K562 (cell line): ENCODE data around the gene PLAAT3. TPM values are rescaled to one million over a fixed set of nuclear protein-coding genes. Genes with fewer than 3 reads are reported as not detected.
"Not testable (repeated sequence)": the region's sequence is repeated elsewhere in the genome, so short reads cannot be mapped to it uniquely, and the experiment has no call there.

Experiments
- DDX20 ChIP-seq: fragments of 450-650 bp; IDR thresholded peaks from 2 replicates; pipeline ENCODE4 v1.6.1; 2016; ENCODE audit warnings: missing genetic modification characterization, low read depth, mild to moderate bottlenecking, missing compliant biosample characterization, moderate library complexity
- DMBX1 ChIP-seq: fragments of 250-450 bp; sonication (Bioruptor Pico); IDR thresholded peaks from 2 replicates; pipeline ENCODE4 v1.8.0; 2022; ENCODE audit warnings: inconsistent platforms, mild to moderate bottlenecking, moderate library complexity, borderline replicate concordance
- ERF ChIP-seq: fragments of 450-650 bp; formaldehyde crosslinking; IDR thresholded peaks from 2 replicates; pipeline ENCODE4 v1.4.0; 2020; ENCODE audit warnings: mild to moderate bottlenecking, mixed read lengths
- KLF6 ChIP-seq: fragments of 250-450 bp; sonication (Bioruptor Pico); IDR thresholded peaks from 2 replicates; pipeline ENCODE4 v1.4.0; 2020; ENCODE audit warnings: mild to moderate bottlenecking, moderate library complexity, borderline replicate concordance
- MEF2D ChIP-seq: conservative IDR thresholded peaks from 2 replicates; pipeline ENCODE4 v1.6.1; 2016; ENCODE audit warnings: low read depth, missing genetic modification characterization, missing compliant biosample characterization
- PTRF ChIP-seq: fragments of 450-650 bp; IDR thresholded peaks from 2 replicates; pipeline ENCODE4 v1.6.1; 2016; ENCODE audit warnings: mild to moderate bottlenecking, missing genetic modification characterization, missing compliant biosample characterization
- PYGO2 ChIP-seq: fragments of 450-650 bp; IDR thresholded peaks from 2 replicates; pipeline ENCODE4 v1.6.1; 2016; ENCODE audit warnings: mild to moderate bottlenecking, missing genetic modification characterization, moderate library complexity, missing compliant biosample characterization
- SMAD4 ChIP-seq: fragments of 250-450 bp; sonication (Bioruptor Pico); conservative IDR thresholded peaks from 2 replicates; pipeline ENCODE4 v1.8.0; 2021; ENCODE audit warnings: inconsistent platforms, mild to moderate bottlenecking, moderate library complexity
- TCFL5 ChIP-seq: fragments of 250-450 bp; sonication (Bioruptor Pico); conservative IDR thresholded peaks from 2 replicates; pipeline ENCODE4 v1.6.1; 2021; ENCODE audit warnings: mild to moderate bottlenecking, moderate library complexity, matching md5 sums
- ZBTB17 ChIP-seq: fragments of 450-650 bp; formaldehyde crosslinking; IDR thresholded peaks from 2 replicates; pipeline ENCODE4 v1.4.0; 2020; ENCODE audit warnings: mild to moderate bottlenecking
- ZNF134 ChIP-seq: fragments of 250-450 bp; sonication (Bioruptor Pico); conservative IDR thresholded peaks from 2 replicates; pipeline ENCODE4 v1.4.0; 2020
- ZNF165 ChIP-seq: fragments of 250-450 bp; sonication (Bioruptor Pico); IDR thresholded peaks from 2 replicates; pipeline ENCODE4 v1.4.0; 2020; ENCODE audit warnings: borderline replicate concordance
- ZNF239 ChIP-seq: fragments of 250-450 bp; sonication (Bioruptor Pico); IDR thresholded peaks from 2 replicates; pipeline ENCODE4 v1.4.0; 2020; ENCODE audit warnings: mild to moderate bottlenecking
- ZNF583 ChIP-seq: fragments of 250-450 bp; sonication (Bioruptor Pico); IDR thresholded peaks from 2 replicates; pipeline ENCODE4 v1.4.0; 2020
- polyA plus RNA-seq, 8 experiments: library from polyadenylated mRNA; depleted of rRNA in 4 of 8; stranded (reverse) in 5 of 8; unstranded in 3 of 8; fragments of >200 nt; fragmentation: Nextera tagmentation in 2 of 8; fragmentation: Illumina TruSeq in 1 of 8; extraction: Ambion mirVana in 2 of 8; extraction: Trizol in 1 of 8; gene quantifications; 2 replicates each; pipeline versions ENCODE4 v1.2.1 to v1.2.3, GENCODE V29; 2011 to 2014; ENCODE audit warnings: inconsistent platforms in 1 of 8, missing spikeins in 1 of 8
- total RNA-seq, 7 experiments: library from RNA; depleted of rRNA in 6 of 7; stranded (reverse); fragments of >200 nt in 6 of 7; fragmentation: Illumina TruSeq in 2 of 7; extraction: Trizol in 2 of 7; gene quantifications; 2 replicates each; pipeline versions ENCODE4 v1.2.1 to v1.2.3, GENCODE V29; 2011 to 2021; ENCODE audit warnings: low replicate concordance in 1 of 7
- TF ChIP-seq, protein P1 (sequence below): fragments of 450-650 bp; IDR thresholded peaks from 2 replicates; pipeline ENCODE4 v1.6.1; 2017; ENCODE audit warnings: antibody characterized with exemption, mild to moderate bottlenecking
- TF ChIP-seq, protein P2 (sequence below), 2 experiments: fragments of 250-450 bp in 1 of 2; fragments of 450-650 bp in 1 of 2; sonication (Bioruptor Pico) in 1 of 2; IDR thresholded peaks; 2 replicates each; pipeline versions ENCODE4 v1.6.1 to v1.8.0; 2016 to 2021; ENCODE audit warnings: mild to moderate bottlenecking in 2 of 2, moderate library complexity in 2 of 2, missing compliant biosample characterization in 1 of 2, missing genetic modification characterization in 1 of 2
- TF ChIP-seq, protein P3 (sequence below): fragments of 450-650 bp; conservative IDR thresholded peaks from 2 replicates; pipeline ENCODE4 v1.6.1; 2016; ENCODE audit warnings: missing genetic modification characterization, low read depth, mild to moderate bottlenecking, missing compliant biosample characterization, moderate library complexity
- TF ChIP-seq, protein P4 (sequence below): fragments of 250-450 bp; sonication (Bioruptor Pico); IDR thresholded peaks from 2 replicates; pipeline ENCODE4 v1.4.0; 2020
- TF ChIP-seq, protein P5 (sequence below): fragments of 450-650 bp; IDR thresholded peaks from 2 replicates; pipeline ENCODE4 v1.6.1; 2016; ENCODE audit warnings: missing biosample characterization, missing genetic modification characterization

The PLAAT3 gene
- total and polyA plus RNA-seq, 9 of the 15 experiments (the other 6 are each of a cell fraction or from before 2014, with no cell fraction given), result 0.80 to 2.7 (median 1.4) TPM

DNA sequence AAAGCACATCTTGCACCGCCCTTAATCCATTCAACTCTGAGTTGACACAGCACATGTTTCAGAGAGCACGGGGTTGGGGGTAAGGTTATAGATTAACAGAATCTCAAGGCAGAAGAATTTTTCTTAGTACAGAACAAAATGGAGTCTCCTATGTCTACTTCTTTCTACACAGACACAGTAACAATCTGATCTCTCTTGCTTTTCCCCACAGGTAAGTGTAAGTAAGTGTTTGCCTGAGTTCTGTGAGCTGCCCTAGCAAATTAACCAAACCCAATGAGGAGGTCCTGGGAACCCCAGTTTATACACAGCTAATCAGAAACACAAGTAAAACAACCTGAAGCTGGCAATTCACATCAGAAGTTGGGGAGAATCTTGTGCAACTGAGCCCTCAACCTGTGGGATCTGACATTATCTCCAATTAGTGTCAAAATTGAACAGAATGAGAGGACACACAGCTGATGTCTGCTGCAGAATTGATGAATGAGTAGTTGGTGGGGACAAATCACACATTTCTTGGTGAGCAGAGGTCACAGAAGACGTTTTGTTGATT lies 85.4 kb downstream of the PLAAT3 start (continued):
- peak; percentile 95 for TF ChIP-seq DMBX1
- TF ChIP-seq, protein P1, sequence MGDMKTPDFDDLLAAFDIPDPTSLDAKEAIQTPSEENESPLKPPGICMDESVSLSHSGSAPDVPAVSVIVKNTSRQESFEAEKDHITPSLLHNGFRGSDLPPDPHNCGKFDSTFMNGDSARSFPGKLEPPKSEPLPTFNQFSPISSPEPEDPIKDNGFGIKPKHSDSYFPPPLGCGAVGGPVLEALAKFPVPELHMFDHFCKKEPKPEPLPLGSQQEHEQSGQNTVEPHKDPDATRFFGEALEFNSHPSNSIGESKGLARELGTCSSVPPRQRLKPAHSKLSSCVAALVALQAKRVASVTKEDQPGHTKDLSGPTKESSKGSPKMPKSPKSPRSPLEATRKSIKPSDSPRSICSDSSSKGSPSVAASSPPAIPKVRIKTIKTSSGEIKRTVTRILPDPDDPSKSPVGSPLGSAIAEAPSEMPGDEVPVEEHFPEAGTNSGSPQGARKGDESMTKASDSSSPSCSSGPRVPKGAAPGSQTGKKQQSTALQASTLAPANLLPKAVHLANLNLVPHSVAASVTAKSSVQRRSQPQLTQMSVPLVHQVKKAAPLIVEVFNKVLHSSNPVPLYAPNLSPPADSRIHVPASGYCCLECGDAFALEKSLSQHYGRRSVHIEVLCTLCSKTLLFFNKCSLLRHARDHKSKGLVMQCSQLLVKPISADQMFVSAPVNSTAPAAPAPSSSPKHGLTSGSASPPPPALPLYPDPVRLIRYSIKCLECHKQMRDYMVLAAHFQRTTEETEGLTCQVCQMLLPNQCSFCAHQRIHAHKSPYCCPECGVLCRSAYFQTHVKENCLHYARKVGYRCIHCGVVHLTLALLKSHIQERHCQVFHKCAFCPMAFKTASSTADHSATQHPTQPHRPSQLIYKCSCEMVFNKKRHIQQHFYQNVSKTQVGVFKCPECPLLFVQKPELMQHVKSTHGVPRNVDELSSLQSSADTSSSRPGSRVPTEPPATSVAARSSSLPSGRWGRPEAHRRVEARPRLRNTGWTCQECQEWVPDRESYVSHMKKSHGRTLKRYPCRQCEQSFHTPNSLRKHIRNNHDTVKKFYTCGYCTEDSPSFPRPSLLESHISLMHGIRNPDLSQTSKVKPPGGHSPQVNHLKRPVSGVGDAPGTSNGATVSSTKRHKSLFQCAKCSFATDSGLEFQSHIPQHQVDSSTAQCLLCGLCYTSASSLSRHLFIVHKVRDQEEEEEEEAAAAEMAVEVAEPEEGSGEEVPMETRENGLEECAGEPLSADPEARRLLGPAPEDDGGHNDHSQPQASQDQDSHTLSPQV, result peak; percentile 93
- 0 out of 2 replicates have a peak, but pooled peaks have one; percentile 55 for TF ChIP-seq MEF2D
- TF ChIP-seq, protein P2, sequence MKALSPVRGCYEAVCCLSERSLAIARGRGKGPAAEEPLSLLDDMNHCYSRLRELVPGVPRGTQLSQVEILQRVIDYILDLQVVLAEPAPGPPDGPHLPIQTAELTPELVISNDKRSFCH (CRISPR knock-in tag; IDR thresholded peaks at IDR 0.05), result not testable (repeated sequence)
- TF ChIP-seq, protein P2 (tag; IDR thresholded peaks at IDR 0.05), result peak; percentile 86; the same call in 1 of the 2 replicates
- TF ChIP-seq TCFL5 (CRISPR knock-in tag), result peak; percentile 76; the same call in 1 of the 2 replicates
- TF ChIP-seq ZNF134 (CRISPR knock-in tag), result 0 out of 2 replicates have a peak, but pooled peaks have one; percentile 50
- TF ChIP-seq, protein P3, sequence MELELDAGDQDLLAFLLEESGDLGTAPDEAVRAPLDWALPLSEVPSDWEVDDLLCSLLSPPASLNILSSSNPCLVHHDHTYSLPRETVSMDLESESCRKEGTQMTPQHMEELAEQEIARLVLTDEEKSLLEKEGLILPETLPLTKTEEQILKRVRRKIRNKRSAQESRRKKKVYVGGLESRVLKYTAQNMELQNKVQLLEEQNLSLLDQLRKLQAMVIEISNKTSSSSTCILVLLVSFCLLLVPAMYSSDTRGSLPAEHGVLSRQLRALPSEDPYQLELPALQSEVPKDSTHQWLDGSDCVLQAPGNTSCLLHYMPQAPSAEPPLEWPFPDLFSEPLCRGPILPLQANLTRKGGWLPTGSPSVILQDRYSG (tag), result 0 out of 2 replicates have a peak, but pooled peaks have one; percentile 78
- TF ChIP-seq, protein P4, sequence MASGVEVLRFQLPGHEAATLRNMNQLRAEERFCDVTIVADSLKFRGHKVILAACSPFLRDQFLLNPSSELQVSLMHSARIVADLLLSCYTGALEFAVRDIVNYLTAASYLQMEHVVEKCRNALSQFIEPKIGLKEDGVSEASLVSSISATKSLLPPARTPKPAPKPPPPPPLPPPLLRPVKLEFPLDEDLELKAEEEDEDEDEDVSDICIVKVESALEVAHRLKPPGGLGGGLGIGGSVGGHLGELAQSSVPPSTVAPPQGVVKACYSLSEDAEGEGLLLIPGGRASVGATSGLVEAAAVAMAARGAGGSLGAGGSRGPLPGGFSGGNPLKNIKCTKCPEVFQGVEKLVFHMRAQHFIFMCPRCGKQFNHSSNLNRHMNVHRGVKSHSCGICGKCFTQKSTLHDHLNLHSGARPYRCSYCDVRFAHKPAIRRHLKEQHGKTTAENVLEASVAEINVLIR (CRISPR knock-in tag), result peak; percentile 56; the same call in 1 of the 2 replicates
- TF ChIP-seq SMAD4, result peak; percentile 75
- TF ChIP-seq PYGO2 (tag), result peak; percentile 82
- peak; percentile 70; the same call in 1 of the 2 replicates for TF ChIP-seq PTRF (tag)
- 0 out of 2 replicates have a peak, but pooled peaks have one; percentile 19 for TF ChIP-seq ZNF165 (CRISPR knock-in tag)
- TF ChIP-seq, protein P5, sequence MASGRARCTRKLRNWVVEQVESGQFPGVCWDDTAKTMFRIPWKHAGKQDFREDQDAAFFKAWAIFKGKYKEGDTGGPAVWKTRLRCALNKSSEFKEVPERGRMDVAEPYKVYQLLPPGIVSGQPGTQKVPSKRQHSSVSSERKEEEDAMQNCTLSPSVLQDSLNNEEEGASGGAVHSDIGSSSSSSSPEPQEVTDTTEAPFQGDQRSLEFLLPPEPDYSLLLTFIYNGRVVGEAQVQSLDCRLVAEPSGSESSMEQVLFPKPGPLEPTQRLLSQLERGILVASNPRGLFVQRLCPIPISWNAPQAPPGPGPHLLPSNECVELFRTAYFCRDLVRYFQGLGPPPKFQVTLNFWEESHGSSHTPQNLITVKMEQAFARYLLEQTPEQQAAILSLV, result 0 out of 2 replicates have a peak, but pooled peaks have one; percentile 49
- peak; percentile 74; the same call in 1 of the 2 replicates for TF ChIP-seq ZNF583 (CRISPR knock-in tag)
- TF ChIP-seq ZNF239, result peak; percentile 51; the same call in 1 of the 2 replicates
- TF ChIP-seq DDX20 (tag), result peak; percentile 74; the same call in 1 of the 2 replicates
- 0 out of 2 replicates have a peak, but pooled peaks have one; percentile 52 for TF ChIP-seq ZBTB17 (CRISPR knock-in tag)
- 0 out of 2 replicates have a peak, but pooled peaks have one; percentile 61 for TF ChIP-seq ERF (CRISPR knock-in tag)
- TF ChIP-seq KLF6 (CRISPR knock-in tag), result peak; percentile 85
